Stimulated activated CD8-positive, alpha-beta memory T cell treated with anti-CD3 and anti-CD28 coated beads, Interleukin-7, amount 100 ng/mL, for 24 hours (primary cell): ENCODE data around the gene CLOCK.

Experiments
- DNase-seq: peaks from one replicate; pipeline ENCODE4 v3.0.0-alpha.2; 2020; ENCODE audit warnings: low read depth

CLOCK gene

GRCh38 chr4:55411621-55412020, 135.1 kb downstream of the CLOCK start:
- DNase-seq = no peak

GRCh38 chr4:55410431-55410830, 136.3 kb downstream of the CLOCK start:
- DNase-seq = no peak

GRCh38 chr4:55409468-55410171, 137.1 kb downstream of the CLOCK start:
- DNase-seq = no peak

DNA sequence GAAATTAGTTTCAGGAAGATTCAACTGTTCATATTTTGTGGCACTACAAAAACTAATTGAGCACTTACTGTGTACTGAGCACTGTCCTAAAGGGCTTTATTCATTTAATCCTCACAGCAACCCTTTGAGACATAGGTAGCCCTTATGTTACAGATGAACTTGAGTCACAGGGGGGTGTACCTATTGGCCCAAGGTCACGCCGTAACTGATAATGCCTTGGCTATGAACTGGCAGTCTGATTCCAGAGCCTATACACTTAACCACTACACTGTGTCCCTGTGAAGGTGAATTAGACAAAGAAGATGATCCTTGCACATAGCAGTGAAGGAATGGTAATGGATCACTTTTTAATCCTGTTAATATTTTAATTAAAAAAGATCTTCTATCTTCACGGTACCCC, 138.9 kb downstream of the CLOCK start:
- DNase-seq = no peak

DNA sequence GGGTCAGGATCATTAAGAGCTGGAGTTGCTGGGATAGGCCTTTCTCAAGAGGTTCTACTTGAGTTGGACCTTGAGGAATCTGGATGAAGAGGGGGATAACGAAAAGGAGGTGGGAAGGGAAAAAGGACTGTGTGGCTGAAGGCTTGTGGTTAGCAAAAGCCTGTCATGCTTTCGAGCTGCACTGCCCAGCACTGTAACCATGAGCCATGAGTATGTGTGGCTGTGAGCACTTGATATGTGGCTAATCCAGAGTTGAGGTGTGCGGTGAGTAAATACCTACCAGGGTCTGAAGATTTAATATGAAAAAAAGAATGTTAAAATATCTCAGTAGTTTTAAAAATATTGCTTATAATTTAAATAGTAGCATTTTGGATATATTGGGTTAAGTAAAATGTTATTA, 139.6 kb downstream of the CLOCK start:
- no peak for DNase-seq

- no peak for DNase-seq
Observed at GRCh38 chr4:55406545-55406944, 140.2 kb downstream of the CLOCK start.

DNA sequence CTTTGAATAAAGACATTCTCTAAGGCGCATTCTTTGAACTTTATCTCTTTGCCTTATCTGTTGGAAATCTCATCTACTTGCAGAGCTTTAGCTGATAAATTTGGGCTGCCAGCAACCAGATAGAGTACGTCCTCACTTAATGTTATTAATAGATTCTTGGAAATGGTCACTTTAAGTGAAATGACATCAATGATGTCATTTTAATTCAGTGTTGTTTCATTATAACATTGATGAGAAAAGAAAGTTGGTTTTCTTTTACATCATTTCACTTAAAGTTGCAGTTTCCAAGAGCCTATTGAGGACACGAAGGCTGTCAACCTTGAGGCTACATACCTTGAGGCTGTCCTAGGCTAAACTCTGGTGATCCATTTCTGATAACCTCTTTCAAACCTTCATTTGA, 141.6 kb downstream of the CLOCK start:
- DNase-seq = no peak

- no peak for DNase-seq
Observed at GRCh38 chr4:55399581-55399980, 147.1 kb downstream of the CLOCK start.

- DNase-seq = no peak
Observed at GRCh38 chr4:55398966-55399365, 147.7 kb downstream of the CLOCK start.

DNA sequence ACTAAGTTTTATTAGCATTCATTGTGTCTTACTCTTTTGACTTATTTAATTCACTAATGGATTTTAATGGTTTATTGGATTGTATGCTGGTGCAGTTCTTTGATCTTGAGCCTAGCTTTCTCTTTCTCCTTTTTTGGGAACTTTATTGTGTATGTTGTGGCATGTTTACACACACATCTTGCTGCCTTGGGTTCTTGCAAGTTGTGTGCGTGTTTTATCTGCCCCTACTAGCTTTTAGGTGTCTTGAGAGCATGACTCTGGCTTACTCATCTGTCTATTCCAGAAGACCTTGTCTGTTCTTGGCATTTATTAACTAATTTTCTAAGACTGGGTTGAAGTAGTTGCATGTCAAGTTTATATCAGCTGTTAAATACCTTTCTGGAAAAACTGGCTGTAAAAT, 148.2 kb downstream of the CLOCK start:
- DNase-seq = no peak

DNA sequence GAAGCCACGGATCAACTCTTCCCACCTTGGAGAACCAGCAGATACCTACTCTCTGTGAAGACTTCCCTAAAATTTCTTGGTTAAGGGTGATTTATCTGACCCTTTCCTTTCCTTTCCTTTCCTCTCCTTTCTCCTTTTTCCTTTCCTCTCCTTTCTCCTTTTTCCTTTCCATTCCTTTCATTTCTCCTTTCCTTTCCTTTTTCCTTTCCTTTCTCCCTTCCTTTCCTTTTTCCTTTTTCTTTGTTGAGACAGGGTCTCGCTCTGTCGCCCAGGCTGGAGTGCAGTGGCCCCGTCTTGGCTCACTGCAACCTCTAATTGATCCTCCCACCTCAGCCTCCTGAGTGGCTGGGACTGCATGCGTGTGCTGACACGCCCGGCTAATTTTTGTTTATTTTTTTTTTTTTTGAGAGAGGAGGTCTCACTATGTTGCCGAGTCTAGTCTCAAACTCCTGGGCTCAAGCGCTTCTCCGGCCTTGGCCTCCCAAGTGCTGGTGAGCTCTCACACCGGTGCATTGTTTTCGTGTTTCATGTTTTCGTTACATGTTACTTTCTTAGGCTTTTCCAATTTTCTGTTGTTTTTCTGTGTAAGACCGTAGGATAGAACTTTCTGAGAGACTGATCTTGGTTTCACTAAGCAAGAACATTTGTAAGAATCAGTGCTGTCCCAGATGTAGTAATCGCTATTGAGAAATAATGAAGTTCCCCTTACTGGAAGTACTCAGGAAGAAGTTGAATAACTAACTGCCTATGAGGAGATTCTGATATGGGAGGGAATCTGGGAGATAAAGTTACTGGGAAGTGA, 149.0 kb downstream of the CLOCK start:
- no peak for DNase-seq

GRCh38 chr4:55397126-55397436, 149.6 kb downstream of the CLOCK start:
- no peak for DNase-seq

- DNase-seq = no peak
Observed at GRCh38 chr4:55396308-55397125, 150.2 kb downstream of the CLOCK start.

DNA sequence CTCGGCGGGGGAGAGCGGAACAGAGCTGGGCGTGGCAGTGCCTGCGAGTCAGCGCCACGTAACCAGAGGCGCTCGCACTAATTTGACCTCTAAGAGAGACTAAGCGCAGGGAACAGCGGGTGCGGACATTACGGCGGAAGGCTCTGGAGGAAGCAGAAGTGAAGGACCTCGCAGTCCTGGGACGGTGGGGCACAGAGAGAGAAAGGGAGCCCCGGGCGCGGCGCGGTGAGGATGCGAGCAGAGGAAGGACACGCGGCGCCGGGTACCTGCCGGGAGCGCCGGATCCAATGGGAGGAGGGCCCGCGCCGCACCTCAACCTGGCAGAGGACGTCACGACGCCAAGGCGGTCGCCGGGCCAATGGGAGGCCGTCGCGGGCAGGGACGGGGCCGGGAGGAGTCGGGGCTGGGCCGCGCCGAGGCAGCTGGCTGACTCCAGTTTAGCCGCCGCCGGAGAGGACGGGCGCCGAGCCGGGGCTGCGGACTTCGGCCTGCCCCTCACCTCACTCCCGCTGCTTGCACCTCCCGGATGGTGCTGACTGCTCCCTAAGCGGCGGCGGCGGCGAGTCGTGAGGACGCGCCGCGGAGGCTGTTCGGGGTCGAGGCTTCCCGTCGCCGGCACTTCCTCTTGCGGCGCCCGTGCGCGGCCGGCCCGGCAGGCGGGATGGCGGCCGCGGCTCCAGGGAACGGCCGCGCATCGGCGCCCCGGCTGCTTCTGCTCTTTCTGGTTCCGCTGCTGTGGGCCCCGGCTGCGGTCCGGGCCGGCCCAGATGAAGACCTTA, 151.0 kb downstream of the CLOCK start, which contains the start of gene TMEM165:
TMEM165 (plus strand) TSS at position 429 of the 779 bp plus-strand sequence; CDS start at position 662, 233 bp downstream.
- peak; percentile 78 for DNase-seq

GRCh38 chr4:55395218-55395528, 151.5 kb downstream of the CLOCK start:
- DNase-seq = no peak

- DNase-seq = no peak
Observed at GRCh38 chr4:55393461-55394320, 153.0 kb downstream of the CLOCK start.

DNA sequence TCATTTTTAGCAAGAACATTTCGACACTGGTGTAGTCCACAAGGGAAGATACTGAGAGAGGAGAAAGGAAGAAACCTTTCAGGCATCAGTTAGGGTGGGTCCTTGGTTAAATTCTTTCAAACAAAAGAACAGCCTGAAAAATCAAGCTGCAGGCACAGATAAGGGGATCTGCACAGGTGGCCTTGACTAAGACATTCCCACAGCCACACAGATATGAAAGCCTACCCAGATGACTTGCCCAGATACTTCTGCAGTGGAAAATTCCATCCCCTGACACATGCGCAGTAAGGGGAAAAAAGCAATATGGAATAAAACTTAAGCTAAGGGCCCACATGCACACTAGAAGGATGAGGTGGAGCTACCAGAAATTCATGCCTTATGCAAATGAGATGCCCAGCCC, 159.9 kb downstream of the CLOCK start:
- DNase-seq = no peak

- DNase-seq = no peak
Observed at GRCh38 chr4:55386073-55386472, 160.6 kb downstream of the CLOCK start.

- DNase-seq = no peak
Observed at GRCh38 chr4:55385201-55385649, 161.5 kb downstream of the CLOCK start.

- DNase-seq = no peak
Observed at GRCh38 chr4:55382488-55383003, 164.2 kb downstream of the CLOCK start.

DNA sequence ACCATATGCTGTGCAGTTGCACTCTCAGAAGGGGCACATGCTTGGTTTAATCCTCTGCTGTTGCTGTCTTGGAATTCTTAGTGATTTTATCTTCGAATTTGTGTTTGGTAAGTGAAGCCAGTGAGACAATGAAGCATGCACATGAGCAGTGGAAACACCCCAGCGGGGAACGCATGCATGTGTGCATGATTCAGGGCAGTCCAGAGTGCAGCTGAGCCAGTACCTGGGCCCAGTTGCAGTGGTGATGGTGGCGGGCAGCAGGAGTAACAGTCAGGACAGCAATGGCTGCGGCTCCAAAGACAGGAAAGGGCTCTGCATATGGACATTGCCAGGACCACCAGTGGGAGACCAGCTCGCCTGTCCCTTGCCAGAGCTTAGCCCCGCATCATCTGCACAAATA, 165.2 kb downstream of the CLOCK start:
- DNase-seq = no peak
